HG03521 (cell line): ENCODE results near the gene BNC2.

Source experiments
- ATAC-seq: cut with Tn5 transposase; IDR thresholded peaks from one replicate; pipeline ENCODE4 v1.9.1; 2021; ENCODE audit warnings: mild to moderate bottlenecking, moderate library complexity; ENCODE audit not compliant: unreplicated experiment

BNC2 gene

DNA sequence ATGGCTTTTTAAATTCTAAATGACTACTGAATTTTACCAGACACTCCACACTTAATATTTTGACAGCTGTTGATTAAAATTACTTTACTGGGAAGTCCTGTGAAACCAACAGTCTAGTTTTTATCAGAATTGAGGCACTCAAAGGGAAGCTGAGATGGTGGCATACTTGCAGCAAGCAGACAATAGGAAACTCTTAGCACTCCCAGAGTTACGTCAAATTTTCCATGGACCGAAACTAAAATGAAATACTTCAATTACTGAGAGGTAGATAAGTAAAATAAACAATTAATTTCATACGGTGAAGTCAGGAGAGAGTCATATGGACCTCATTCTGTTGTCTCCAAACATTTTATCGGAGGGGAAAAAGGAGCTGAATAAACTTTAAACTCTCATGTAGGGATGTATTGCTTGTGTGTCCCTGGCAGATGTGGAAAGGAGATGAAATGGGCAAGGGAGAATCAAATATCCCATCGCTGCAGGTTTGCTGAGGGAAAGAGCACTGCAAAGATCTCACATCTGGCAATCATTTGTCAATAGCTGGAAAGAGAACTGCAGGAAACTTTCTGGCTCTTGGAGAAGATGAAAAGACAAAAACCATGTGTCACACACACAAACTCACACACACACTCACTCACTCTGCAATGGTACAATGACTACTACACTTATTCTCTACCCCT, 189.4 kb downstream of the BNC2 start:
- no peak for ATAC-seq

DNA sequence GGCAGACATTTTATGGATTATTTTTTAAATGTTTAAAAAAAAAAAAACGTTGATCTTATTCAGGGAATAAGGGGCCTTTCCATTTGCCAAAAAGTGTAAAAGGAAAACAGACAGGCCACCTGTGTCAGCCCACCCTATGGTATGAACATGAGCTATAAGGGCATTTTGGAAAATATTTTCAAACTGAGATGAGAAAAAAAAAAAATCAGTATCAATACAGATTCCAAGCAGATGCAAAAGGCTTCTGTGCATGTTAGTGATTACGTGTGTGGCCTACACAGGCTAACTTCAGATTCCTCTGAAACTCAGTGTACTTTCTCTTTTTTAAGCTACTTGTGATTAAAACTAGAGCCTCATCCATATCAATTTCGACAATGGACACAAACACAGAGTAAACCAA, 189.9 kb downstream of the BNC2 start:
- ATAC-seq, result no peak

DNA sequence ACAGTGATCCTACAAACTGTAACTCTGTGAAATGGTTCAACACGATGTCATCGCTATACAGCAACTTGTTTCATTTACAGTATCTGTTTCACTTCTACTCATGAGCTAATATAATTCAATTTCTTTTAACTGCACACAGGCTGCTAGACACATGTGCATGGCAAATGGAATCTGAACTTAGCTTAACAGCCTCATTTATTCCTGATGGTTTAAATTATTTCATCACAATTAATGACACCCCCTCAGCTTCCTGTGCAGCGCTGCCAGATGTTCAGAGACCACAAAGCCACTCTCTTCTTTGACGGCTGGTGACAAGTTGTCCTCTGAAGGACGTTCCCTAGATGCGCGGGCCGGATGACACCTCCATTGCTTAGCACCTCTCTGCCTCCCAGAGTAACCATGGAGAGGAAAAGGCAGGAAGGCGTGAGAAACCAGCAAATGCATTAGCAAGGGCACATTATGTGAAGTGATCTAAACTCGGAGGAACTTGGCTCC, 191.1 kb downstream of the BNC2 start:
- ATAC-seq, result no peak

GRCh38 chr9:16676519-16676918, 194.0 kb downstream of the BNC2 start:
- ATAC-seq, result no peak

GRCh38 chr9:16675131-16675530, 195.3 kb downstream of the BNC2 start:
- no peak for ATAC-seq

DNA sequence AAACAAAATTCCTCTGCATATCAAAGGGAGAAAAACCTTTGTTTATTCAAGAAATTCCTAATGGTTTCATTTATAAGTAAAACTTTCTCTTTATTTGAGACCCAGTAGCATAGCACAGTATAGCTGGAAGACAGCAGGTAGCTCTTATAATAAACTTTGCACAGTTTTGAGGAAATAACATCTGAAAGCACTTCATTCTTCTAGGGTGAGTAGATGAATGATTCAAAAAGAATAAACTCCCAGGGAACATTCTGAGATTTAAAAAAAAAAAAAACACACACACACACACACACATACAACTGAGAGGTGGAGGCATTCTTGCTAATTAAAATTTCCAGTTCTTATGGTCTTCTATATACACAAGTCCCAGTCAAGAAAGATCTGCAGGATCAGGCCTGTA, 197.3 kb downstream of the BNC2 start:
- ATAC-seq, result no peak

- ATAC-seq, result no peak
Measured at GRCh38 chr9:16672501-16672900, 198.0 kb downstream of the BNC2 start.

- no peak for ATAC-seq
Measured at GRCh38 chr9:16671591-16672137, 198.8 kb downstream of the BNC2 start.

DNA sequence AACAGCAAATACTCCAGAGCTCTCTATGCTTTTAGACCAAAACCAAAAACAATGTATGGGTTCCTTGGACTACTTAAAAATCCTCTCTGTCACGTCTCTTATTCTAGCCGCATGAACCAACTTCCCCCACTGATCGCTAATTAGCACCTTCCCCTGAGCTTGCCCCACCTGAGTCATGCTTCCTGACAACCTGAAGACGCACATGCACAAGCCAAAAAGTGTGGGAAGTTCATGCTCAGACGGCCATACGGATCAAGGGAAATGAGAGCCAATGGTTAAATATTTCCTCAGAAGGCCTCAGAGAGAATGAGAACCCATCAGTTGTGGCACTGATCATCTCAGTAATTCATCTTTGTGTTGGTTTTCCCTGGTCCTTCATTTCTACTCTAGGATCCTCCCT, 199.7 kb downstream of the BNC2 start:
- ATAC-seq, result no peak

GRCh38 chr9:16668734-16669295, 201.7 kb downstream of the BNC2 start:
- no peak for ATAC-seq

DNA sequence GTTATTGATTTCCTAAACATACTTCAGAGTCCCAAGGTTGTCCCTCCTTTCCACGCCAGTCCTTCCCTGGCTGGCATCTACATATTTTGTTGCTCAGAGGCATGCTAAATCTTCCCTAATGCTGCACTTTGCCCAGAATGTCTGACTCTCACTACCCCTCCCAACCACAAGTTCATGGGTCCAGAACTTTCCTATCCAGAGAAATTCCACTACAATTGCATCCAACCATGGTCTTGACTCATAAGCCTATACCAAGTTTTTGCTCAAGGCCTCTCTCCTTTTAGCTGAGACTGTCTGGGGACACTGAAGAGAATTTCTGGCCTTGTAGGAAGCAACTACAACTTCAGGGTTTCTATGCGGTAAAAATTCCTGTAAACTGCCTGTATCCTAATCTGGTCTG, 206.3 kb downstream of the BNC2 start:
- no peak for ATAC-seq

- ATAC-seq, result no peak
Measured at GRCh38 chr9:16661816-16662215, 208.7 kb downstream of the BNC2 start.

DNA sequence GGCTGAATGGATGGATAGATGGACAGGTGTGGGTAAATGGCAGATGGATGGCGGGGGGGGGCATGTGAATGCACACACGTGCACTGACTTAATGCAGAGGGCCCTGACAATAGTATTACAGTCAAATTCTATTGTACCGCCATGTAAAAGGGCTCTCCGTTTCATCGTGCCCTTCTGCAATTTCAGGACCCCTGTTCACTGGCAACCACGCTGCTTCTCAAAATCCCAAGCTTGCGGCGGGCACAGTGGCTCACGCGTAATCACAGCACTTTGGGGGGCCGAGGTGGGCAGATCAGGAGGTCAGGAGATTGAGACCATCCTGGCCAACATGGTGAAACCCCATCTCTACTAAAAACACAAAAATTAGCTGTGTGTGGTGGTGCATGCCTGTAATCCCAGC, 211.4 kb downstream of the BNC2 start:
- no peak for ATAC-seq

DNA sequence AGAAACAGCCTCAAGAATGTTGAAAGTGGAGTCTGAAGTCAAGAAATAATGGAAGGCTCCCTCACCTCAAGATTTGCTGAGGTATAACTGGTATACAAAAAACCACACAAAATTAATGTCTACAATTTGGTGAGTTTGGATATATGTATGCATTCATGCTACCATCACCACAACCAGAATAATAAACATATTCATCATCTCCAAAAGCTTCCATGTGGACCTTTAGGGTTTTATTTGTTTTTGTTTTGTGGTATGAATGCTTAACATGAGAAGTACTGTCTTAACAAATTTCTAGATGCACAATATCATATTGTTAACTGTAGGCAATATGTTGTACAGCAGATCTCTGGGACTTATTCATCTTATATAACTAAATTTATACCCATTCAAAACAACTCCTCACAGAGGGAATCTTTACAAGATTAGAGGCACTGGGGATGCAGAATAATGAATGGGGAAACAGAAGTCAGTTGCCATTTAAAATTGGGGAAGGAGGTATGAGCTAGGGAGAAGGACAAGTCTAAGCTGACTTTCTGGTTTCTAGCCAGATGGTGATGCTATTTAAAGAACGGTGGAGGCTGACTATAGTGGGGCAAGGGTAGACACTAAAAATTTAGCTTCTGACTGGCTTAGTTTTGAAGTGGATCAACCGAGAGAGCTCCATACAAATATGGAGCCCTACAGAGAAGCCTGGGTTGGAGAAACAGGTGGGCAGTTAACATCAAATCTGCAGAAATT, 213.9 kb downstream of the BNC2 start:
- no peak for ATAC-seq

DNA sequence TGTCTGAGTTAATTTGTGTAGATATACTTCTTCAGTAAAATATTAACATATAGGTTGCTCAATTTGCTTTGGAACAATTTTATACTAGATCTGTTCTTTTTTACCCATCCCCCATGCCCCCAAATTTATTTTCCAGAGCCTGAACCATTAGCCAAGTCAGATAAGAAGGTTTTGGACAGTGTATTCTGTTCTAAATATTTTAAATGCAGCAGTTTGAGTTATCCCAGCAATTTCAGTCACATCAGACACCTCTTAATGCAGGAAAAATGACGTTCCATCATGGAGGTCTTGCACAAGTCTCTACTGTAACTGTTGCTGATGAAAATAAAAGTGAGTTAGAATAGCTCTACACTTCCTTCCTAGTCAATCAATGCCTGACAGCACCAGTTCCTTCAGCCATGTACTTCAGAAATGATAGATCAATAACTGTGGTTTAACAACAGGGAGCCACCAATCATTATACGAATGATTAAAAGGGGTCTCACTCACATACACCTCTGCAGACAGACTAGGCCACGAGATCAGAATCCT, 215.8 kb downstream of the BNC2 start:
- ATAC-seq, result no peak

GRCh38 chr9:16653491-16654399, 216.7 kb downstream of the BNC2 start:
- ATAC-seq, result no peak

- no peak for ATAC-seq
Measured at GRCh38 chr9:16652582-16652981, 217.9 kb downstream of the BNC2 start.

- ATAC-seq, result no peak
Measured at GRCh38 chr9:16651446-16651964, 219.0 kb downstream of the BNC2 start.

GRCh38 chr9:16645970-16646369, 224.5 kb downstream of the BNC2 start:
- ATAC-seq, result no peak

- ATAC-seq, result no peak
Measured at GRCh38 chr9:16642421-16643109, 227.9 kb downstream of the BNC2 start.
